RWPE1 (cell line): ENCODE measurements around the gene EIF4G1.

Experiments
- CTCF ChIA-PET: fragments of 350-600 bp; sonication (Branson Sonifier 250); formaldehyde crosslinking; extraction: SDS; loops from one replicate; lab custom pipeline; 2021; lab: Yijun Ruan, JAX
- POLR2A ChIA-PET: fragments of 400-600 bp; formaldehyde crosslinking; extraction: SDS; loops from one replicate; lab custom pipeline; 2020; ENCODE audit warnings: antibody characterized with exemption; ENCODE audit not compliant: low non-redundant PET; lab: Yijun Ruan, JAX
- DNase-seq: peaks from one replicate; pipeline ENCODE4 v3.0.0; 2012; ENCODE audit warnings: low spot score
- H3K27ac ChIP-seq: fragments of 450-650 bp; 2 replicates; pipeline ENCODE4 v1.5.1; 2017
- CTCF ChIP-seq: fragments of 450-650 bp; conservative IDR thresholded peaks from 2 replicates; pipeline ENCODE4 v1.5.1; 2017; ENCODE audit warnings: low read depth, mild to moderate bottlenecking

EIF4G1 gene

GRCh38 chr3:184349563-184350470 lies 35.4 kb downstream of the EIF4G1 start:
- DNase-seq, result no peak
- TF ChIP-seq CTCF, result no peak
- CTCF ChIA-PET, result interaction anchor here (1.0 kb wide), 1 partner anchor 201 kb away, joined by 4 read pairs; no protein-coding TSS in a partner anchor
- H3K27ac ChIP-seq, result 0 out of 2 replicates have a peak overlapping the region, but pooled peaks have one; percentile 6
- POLR2A ChIA-PET, result no interaction called here

- TF ChIP-seq CTCF, result no peak
- ChIA-PET POLR2A (no interaction called here), CTCF (no interaction called here)
- DNase-seq, result no peak
- H3K27ac ChIP-seq, result 0 out of 2 replicates have a peak overlapping the region, but pooled peaks have one; percentile 6
Measured at GRCh38 chr3:184350618-184351017, 36.2 kb downstream of the EIF4G1 start.

GRCh38 chr3:184351511-184352148 lies 37.2 kb downstream of the EIF4G1 start:
- no peak for TF ChIP-seq CTCF
- no peak for DNase-seq
- ChIA-PET CTCF (no interaction called here), POLR2A (no interaction called here)
- peak overlapping the region; percentile 30 for H3K27ac ChIP-seq

- ChIA-PET CTCF (no interaction called here), POLR2A (no interaction called here)
- no peak for TF ChIP-seq CTCF
- peak overlapping the region; percentile 30 for H3K27ac ChIP-seq
- no peak for DNase-seq
Measured at GRCh38 chr3:184352149-184352785, 37.9 kb downstream of the EIF4G1 start.

- ChIA-PET POLR2A (no interaction called here), CTCF (interaction anchor here (1.3 kb wide), 2 partner anchors 9 to 13 kb away, joined by 4 read pairs; no protein-coding TSS in a partner anchor)
- peak overlapping the region; percentile 30 for H3K27ac ChIP-seq
- no peak for DNase-seq
- TF ChIP-seq CTCF, result no peak
Measured at GRCh38 chr3:184352897-184353545, 38.6 kb downstream of the EIF4G1 start.
